Left renal cortex interstitium (tissue), 4 donors: ENCODE results near the gene TGFB2. TPM values are rescaled to one million over a fixed set of nuclear protein-coding genes. Genes with fewer than 3 reads are reported as not detected.

Experiments
- DNase-seq, 4 donors: peaks; one replicate each; pipeline ENCODE4 v3.0.0-alpha.2; 2013; ENCODE audit warnings: low read depth in 4 of 4, low spot score in 2 of 4, missing footprints in 1 of 4
- polyA plus RNA-seq, 4 donors: library from polyadenylated mRNA; unstranded; fragments of 120-200 nt; gene quantifications; one replicate each; pipeline ENCODE4 v1.2.1, GENCODE V29; 2013; ENCODE audit not compliant: insufficient read length in 4 of 4

Gene TGFB2
- polyA plus RNA-seq, 4 donors: 10.3 to 18.3 (median 13.5) TPM

GRCh38 chr1:218454700-218455282, 109.7 kb downstream of the TGFB2 start:
- DNase-seq: no peak

GRCh38 chr1:218456444-218456843, 111.3 kb downstream of the TGFB2 start:
- DNase-seq: no peak

GRCh38 chr1:218459450-218459849, 114.3 kb downstream of the TGFB2 start:
- DNase-seq: no peak

- DNase-seq: no peak
These were observed 115.0 kb downstream of the TGFB2 start for GRCh38 chr1:218459878-218460711.

GRCh38 chr1:218461351-218461750, 116.2 kb downstream of the TGFB2 start:
- no peak for DNase-seq

GRCh38 chr1:218462116-218462515, 117.0 kb downstream of the TGFB2 start:
- no peak for DNase-seq

GRCh38 chr1:218462587-218462986, 117.5 kb downstream of the TGFB2 start:
- no peak for DNase-seq

GRCh38 chr1:218463194-218464156, 118.3 kb downstream of the TGFB2 start:
- no peak for DNase-seq

- DNase-seq: no peak
These were observed 119.7 kb downstream of the TGFB2 start for GRCh38 chr1:218464871-218465270.

GRCh38 chr1:218466341-218467010, 121.3 kb downstream of the TGFB2 start:
- no peak for DNase-seq

- DNase-seq: no peak
These were observed 122.3 kb downstream of the TGFB2 start for GRCh38 chr1:218467101-218468072.

GRCh38 chr1:218468711-218469110, 123.6 kb downstream of the TGFB2 start:
- DNase-seq: no peak

GRCh38 chr1:218472885-218473284, 127.7 kb downstream of the TGFB2 start:
- DNase-seq: no peak

GRCh38 chr1:218473522-218473921, 128.4 kb downstream of the TGFB2 start:
- no peak for DNase-seq

GRCh38 chr1:218474128-218474527, 129.0 kb downstream of the TGFB2 start:
- DNase-seq: no peak

- no peak for DNase-seq
These were observed 130.1 kb downstream of the TGFB2 start for GRCh38 chr1:218475275-218475674.

- no peak for DNase-seq
These were observed 130.6 kb downstream of the TGFB2 start for GRCh38 chr1:218475699-218476098.

GRCh38 chr1:218476385-218476784, 131.2 kb downstream of the TGFB2 start:
- DNase-seq: no peak

GRCh38 chr1:218478336-218478735, 133.2 kb downstream of the TGFB2 start:
- no peak for DNase-seq
